ENCODE data around the gene RASA2.
A peak's percentile ranks its signal among the peaks of the same experiment; 100 is the strongest.
"Not testable (repeated sequence)": the region's sequence is repeated elsewhere in the genome, so short reads cannot be mapped to it uniquely, and the experiment has no call there.

Gene RASA2

DNA sequence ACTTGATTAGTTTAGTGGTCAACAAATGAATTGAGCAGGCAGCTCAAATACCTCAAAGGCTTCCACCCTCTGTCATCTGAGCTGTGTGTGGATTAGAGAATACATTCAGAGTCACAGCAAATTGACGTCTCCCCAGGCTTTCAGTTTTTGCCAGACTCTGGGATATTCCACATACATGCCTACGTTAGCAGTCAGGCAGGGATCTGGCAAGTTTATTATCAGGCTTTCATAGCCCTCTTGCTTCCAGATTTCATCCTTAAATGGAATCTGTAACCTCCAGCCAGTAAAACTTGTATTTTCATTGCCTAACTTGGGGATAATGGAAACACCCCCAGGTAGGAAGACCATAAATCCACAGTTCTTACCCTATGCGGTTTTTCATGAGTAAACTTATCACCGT, 115.9 kb downstream of the RASA2 start:
- DNase-seq, result no peak

GRCh38 chr3:141603473-141604035, 116.7 kb downstream of the RASA2 start:
- no peak for DNase-seq

GRCh38 chr3:141605883-141606282, 119.1 kb downstream of the RASA2 start:
- no peak for DNase-seq

- no peak for DNase-seq
Measured at GRCh38 chr3:141608438-141608837, 121.6 kb downstream of the RASA2 start.

DNA sequence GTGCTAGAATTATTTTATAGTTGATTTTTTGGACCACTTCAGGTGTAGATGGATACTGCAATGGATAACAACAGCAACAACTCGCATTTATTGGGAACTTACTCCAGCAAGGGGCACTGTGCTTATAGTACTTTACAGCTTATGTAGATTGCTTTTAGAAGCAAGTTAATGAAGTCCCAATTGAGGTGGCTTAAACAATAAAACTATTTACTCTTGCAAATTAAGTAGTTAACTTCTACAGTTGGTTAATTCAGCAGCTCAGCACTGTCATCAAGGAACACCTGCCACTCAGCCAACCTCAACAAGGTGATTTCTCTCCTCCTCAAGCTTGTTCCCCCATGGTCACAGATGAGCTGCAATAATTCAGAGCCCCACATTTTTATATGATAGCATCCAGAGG, 124.1 kb downstream of the RASA2 start:
- DNase-seq, result no peak

GRCh38 chr3:141618103-141618910, 131.5 kb downstream of the RASA2 start:
- no peak for DNase-seq

DNA sequence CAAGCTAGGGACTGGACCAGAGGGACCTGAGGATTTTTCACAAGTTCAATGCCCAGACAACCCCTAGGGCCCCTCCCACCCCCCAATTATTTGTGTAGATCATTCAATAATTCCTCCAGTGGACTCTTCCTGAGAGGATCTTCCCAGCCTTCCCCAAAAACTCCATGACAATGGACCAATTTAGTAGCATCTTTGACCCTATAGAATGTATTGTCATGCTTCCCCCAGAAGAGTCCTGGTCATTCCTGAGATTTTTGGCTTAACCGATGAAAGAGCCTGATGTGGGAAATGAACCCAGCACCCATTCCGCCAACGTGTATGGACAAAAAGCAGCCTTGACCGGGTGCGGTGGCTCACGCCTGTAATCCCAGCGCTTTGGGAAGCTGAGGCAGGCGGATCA, 132.1 kb downstream of the RASA2 start:
- DNase-seq, result no peak

DNA sequence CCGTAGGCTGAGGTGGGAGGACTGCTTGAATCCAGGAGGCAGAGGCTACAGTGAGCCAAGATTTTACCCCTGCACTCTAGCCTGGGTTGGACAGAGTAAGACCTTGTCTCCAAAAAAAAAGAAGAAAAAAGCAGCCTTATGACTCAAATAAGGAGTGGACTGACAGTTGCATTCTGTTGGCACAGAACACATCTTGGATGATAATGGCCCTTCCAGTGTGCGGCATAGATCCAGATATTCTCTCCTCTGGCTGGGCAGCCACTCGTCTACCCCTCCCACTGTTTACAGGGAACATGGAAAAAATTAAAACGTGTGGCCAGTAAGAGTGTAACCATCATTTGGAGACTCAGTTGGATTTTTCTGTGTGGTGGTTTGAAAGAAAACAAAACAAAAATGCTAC, 132.6 kb downstream of the RASA2 start:
- DNase-seq, result no peak

GRCh38 chr3:141623691-141624090, 136.9 kb downstream of the RASA2 start:
- no peak for DNase-seq

DNA sequence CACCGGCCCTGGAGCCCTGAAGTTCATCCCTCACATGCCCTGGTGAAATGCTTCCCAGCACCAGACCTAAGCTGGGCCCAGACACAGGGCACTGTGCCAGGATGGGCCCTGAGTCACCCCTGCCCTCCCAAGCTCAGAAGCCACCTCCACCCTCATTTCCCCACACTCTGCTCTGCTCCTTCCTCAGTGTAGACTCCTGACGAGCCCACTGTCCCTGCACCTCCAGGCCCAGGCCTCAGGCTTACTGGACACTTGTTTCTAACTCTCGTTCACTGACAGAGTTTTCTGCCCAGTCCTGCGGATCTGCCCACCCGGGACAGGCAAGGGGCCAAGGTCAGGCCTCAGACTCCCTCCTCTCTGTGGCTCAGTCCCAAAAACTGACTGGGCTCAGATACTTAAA, 138.7 kb downstream of the RASA2 start:
- DNase-seq, result no peak

DNA sequence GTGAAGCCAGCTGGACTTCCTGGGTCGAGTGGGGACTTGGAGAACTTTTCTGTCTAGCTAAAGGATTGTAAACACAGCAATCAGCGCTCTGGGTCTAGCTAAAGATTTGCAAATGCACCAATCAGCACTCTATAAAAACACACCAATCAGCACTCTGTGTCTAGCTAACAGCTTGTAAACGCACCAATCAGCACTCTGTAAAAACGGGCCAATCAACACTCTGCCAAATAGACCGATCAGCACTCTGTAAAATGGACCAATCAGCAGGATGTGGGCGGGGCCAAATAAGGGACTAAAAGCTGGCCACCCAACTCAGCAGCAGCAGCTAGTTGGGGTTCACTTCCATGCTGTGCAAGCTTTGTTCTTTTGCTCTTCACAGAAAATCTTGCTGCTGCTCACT, 141.5 kb downstream of the RASA2 start:
- DNase-seq, result not testable (repeated sequence)

DNA sequence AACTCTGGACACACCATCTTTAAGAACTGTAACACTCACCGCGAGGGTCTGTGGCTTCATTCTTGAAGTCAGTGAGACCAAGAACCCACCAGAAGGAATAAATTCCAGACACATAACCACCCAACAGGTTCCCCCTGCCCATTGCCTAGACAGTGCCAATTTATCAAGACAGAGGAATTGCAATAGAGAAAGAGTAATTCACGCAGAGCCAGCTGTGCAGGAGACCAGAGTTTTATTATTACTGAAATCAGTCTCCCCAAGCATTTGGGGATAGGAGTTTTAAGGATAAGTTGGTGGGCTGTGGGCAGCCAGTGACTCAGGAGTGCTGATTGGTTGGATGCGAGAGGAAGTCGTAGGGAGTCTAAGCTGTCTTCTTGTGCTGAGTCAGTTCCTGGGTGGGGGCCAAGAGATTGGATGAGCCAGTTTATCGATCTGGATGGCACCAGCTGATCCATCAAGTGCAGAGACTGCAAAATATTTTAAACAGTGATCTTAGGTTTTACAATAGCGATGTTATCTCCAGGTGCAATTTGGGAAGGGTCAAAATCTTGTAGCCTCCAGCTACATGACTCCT, 142.1 kb downstream of the RASA2 start:
- DNase-seq, result not testable (repeated sequence)

GRCh38 chr3:141629976-141630375, 143.1 kb downstream of the RASA2 start:
- DNase-seq, result no peak

GRCh38 chr3:141632779-141633374, 146.1 kb downstream of the RASA2 start:
- DNase-seq, result no peak

DNA sequence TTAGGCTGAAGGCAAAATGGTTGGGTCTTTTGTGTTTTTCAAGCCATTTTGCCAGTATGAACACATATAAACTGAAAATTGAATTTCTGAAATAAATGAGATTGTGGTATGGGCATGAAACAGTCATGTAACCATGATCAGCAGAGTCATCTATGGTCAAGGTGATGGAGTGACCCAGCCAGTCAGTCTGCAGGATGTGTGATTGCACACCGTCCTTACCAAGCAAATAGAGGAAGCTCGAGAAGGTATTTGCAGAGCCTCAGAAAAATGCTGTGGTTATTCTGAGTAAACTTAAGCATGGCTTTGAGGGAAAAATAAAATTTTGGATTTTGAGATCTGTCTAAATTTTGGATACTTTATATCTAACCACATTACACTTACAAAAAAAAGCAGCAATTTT, 155.4 kb downstream of the RASA2 start:
- no peak for DNase-seq

- DNase-seq, result no peak
Measured at GRCh38 chr3:141643391-141643790, 156.6 kb downstream of the RASA2 start.

- DNase-seq, result no peak
Measured at GRCh38 chr3:141643796-141644195, 157.0 kb downstream of the RASA2 start.

- peak; percentile 89 for DNase-seq
Measured at GRCh38 chr3:141644931-141645330, 158.1 kb downstream of the RASA2 start.

- no peak for DNase-seq
Measured at GRCh38 chr3:141646760-141647561, 160.1 kb downstream of the RASA2 start.

- DNase-seq, result no peak
Measured at GRCh38 chr3:141647562-141647915, 160.7 kb downstream of the RASA2 start.

- DNase-seq, result no peak
Measured at GRCh38 chr3:141648055-141648910, 161.5 kb downstream of the RASA2 start.

- DNase-seq, result no peak
Measured at GRCh38 chr3:141649871-141650270, 163.0 kb downstream of the RASA2 start.
